Measurements from ENCODE around the gene POLN. TPM values are rescaled to one million over a fixed set of nuclear protein-coding genes. Genes with fewer than 3 reads are reported as not detected.

The POLN gene
- total and polyA plus RNA-seq, 2 of the 4 experiments (the other 2 are of a cell fraction), result 0.63 to 0.72 TPM

GRCh38 chr4:2082627-2083026 lies 159.3 kb downstream of the POLN start:
- Histone ChIP-seq H3K4me2 (ENCODE audit: low read depth, low read length) (no peak overlapping the region), H4K5ac (ENCODE audit: low read depth, low read length) (no peak overlapping the region), H2BK120ac (ENCODE audit: low read depth, low read length) (no peak overlapping the region), H3K79me1 (ENCODE audit: low read depth in 1 of 2, low read length in 2 of 2) (no peaks in the 10 kb centered on the region), H3K9me1 (ENCODE audit: insufficient read depth, low read length) (no peaks in the 10 kb centered on the region), H2AFZ (replicated peaks; ENCODE audit: low read length, poor library complexity) (no peak overlapping the region), H3K4me1 (ENCODE audit: control insufficient read depth, insufficient read depth, low read length) (no peaks in the 10 kb centered on the region), H3K18ac (ENCODE audit: low read depth, low read length) (no peak overlapping the region), H3K23ac (ENCODE audit: low read depth, low read length) (no peak overlapping the region), H3K9ac (ENCODE audit: low read depth, low read length) (no peak overlapping the region), H3K36me3 (ENCODE audit: control insufficient read depth, insufficient read depth, low read length) (no peaks in the 10 kb centered on the region), H4K91ac (ENCODE audit: insufficient read depth, low read depth, low read length) (no peak overlapping the region), H3K27me3 (ENCODE audit: control insufficient read depth, insufficient read depth, low read length) (peaks cover 27% of the 10 kb centered on the region), H3K56ac (ENCODE audit: extremely low read depth, insufficient read depth, low read length) (no peak overlapping the region), H3K4me3 (ENCODE audit: insufficient read depth, low read depth, low read length) (no peak overlapping the region), H3K9me3 (ENCODE audit: control insufficient read depth, insufficient read depth, low read length) (no peaks in the 10 kb centered on the region), H3K4ac (ENCODE audit: low read depth, low read length) (no peak overlapping the region), H2BK5ac (ENCODE audit: low read depth, low read length, poor library complexity, severe bottlenecking) (no peak overlapping the region), H3K27ac (ENCODE audit: insufficient read depth, low read length) (no peak overlapping the region), H4K20me1 (ENCODE audit: insufficient read depth, low read length) (no peaks in the 10 kb centered on the region), H2AK5ac (ENCODE audit: low read depth, low read length) (no peak overlapping the region), H2BK15ac (ENCODE audit: low read depth, low read length) (no peak overlapping the region), H4K8ac (ENCODE audit: low read depth in 2 of 2, low read length in 2 of 2) (no peak overlapping the region), H2BK20ac (ENCODE audit: low read depth, low read length) (no peak overlapping the region), H2AK9ac (replicated peaks; ENCODE audit: low read depth, low read length, poor library complexity) (no peak overlapping the region), H3K14ac (replicated peaks; ENCODE audit: low read depth, low read length) (no peak overlapping the region)
- ChIA-PET POLR2A (ENCODE audit: unreplicated experiment) (interaction anchor here (0.5 kb wide), 1 partner anchor 89 kb away, joined by 3 read pairs; no protein-coding TSS in a partner anchor), CTCF (interaction anchor here (1.2 kb wide), 1 partner anchor 26 kb away, joined by 3 read pairs; no protein-coding TSS in a partner anchor)
- in situ Hi-C loops (cut with MboI; ENCODE audit: low sequenced_read_pairs) (no loop called here), dilution Hi-C loops (cut with HindIII; ENCODE audit: low sequenced_read_pairs, unreplicated experiment) (no loop called here), intact Hi-C loops (cut with micrococcal nuclease) (no loop called here)
- no peak for TF ChIP-seq RAD21 (IDR thresholded peaks at IDR 0.05; ENCODE audit: low read length)
- TF ChIP-seq NFE2L2 (IDR thresholded peaks at IDR 0.05; ENCODE audit: low read depth, low read length), result no peak
- TF ChIP-seq CTCF (conservative IDR thresholded peaks at IDR 0.05; ENCODE audit: low read depth, low read length), result no peak
- no peak for TF ChIP-seq POLR2A (IDR thresholded peaks at IDR 0.05; ENCODE audit: low read depth, low read length)
- TF ChIP-seq USF2 (IDR thresholded peaks at IDR 0.05; ENCODE audit: low read depth, low read length), result no peak
- no peak for TF ChIP-seq CHD1 (IDR thresholded peaks at IDR 0.05; ENCODE audit: low read depth, low read length)
- no peak for TF ChIP-seq BHLHE40 (IDR thresholded peaks at IDR 0.05; ENCODE audit: low read depth, low read length)
- ATAC-seq (ENCODE audit: low read depth) (no peak), DNase-seq (no peak)
- no TSS peak for BruUV-seq (replicated peaks)
- no CpG with 5 or more reads among the region's 4 CpGs for WGBS, 2 experiments (ENCODE audit: extremely low coverage in 2 of 2, insufficient read length in 1 of 2)

All from IMR-90 (cell line).